ENCODE data around the gene TASOR2.

TASOR2 gene

GRCh38 chr10:5684971-5685763 lies 529 bp downstream of the TASOR2 start:
- H3K27ac ChIP-seq (ENCODE audit: insufficient read depth in 1 of 2, low read depth in 1 of 2, low read length in 2 of 2, poor library complexity in 1 of 2, severe bottlenecking in 2 of 2), result peak overlapping the region; percentile 77 to 90
- H3K36me3 ChIP-seq (ENCODE audit: control insufficient read depth in 4 of 4, insufficient read depth in 4 of 4, low read length in 3 of 4), result no peaks in the 10 kb centered on the region
- no peaks in the 10 kb centered on the region for H3K27me3 ChIP-seq (replicated peaks in 2 of 5; ENCODE audit: control insufficient read depth in 4 of 5, insufficient read depth in 5 of 5, low read length in 4 of 5)
- H3K4me3 ChIP-seq (ENCODE audit: control insufficient read depth in 1 of 7, extremely low read depth in 1 of 7, insufficient read depth in 4 of 7, low read depth in 2 of 7, low read length in 6 of 7), result peak overlapping the region; percentile 79 to 95 (median 87)
- POLR2A ChIA-PET, result no interaction called here
- H3K4me1 ChIP-seq (ENCODE audit: control extremely low read depth in 1 of 4, control insufficient read depth in 4 of 4, insufficient read depth in 4 of 4, low read length in 3 of 4), result peaks cover 0 to 20% (median 15%) of the 10 kb centered on the region in 4 experiments
- 0% methylated on average over 46 of the region's 77 CpGs for WGBS (ENCODE audit: insufficient coverage)
- peak; percentile 85 to 95 (median 93) for DNase-seq
- no peaks in the 10 kb centered on the region for H3K9me3 ChIP-seq (ENCODE audit: control extremely low read depth in 1 of 5, control insufficient read depth in 4 of 5, insufficient read depth in 2 of 5, low read depth in 1 of 5, low read length in 4 of 5)
- CTCF ChIA-PET, result no interaction called here

- Histone ChIP-seq H3K9me3 (ENCODE audit: control extremely low read depth in 1 of 5, control insufficient read depth in 4 of 5, insufficient read depth in 2 of 5, low read depth in 1 of 5, low read length in 4 of 5) (no peaks in the 10 kb centered on the region), H3K4me3 (ENCODE audit: control insufficient read depth in 1 of 7, extremely low read depth in 1 of 7, insufficient read depth in 4 of 7, low read depth in 2 of 7, low read length in 6 of 7) (peak overlapping the region in 6 of 7 experiments; percentile 79 to 95 (median 88)), H3K27me3 (replicated peaks in 2 of 5; ENCODE audit: control insufficient read depth in 4 of 5, insufficient read depth in 5 of 5, low read length in 4 of 5) (no peaks in the 10 kb centered on the region), H3K36me3 (ENCODE audit: control insufficient read depth in 4 of 4, insufficient read depth in 4 of 4, low read length in 3 of 4) (no peaks in the 10 kb centered on the region), H3K27ac (ENCODE audit: insufficient read depth in 1 of 2, low read depth in 1 of 2, low read length in 2 of 2, poor library complexity in 1 of 2, severe bottlenecking in 2 of 2) (peak overlapping the region; percentile 22 to 90), H3K4me1 (ENCODE audit: control extremely low read depth in 1 of 4, control insufficient read depth in 4 of 4, insufficient read depth in 4 of 4, low read length in 3 of 4) (peaks cover 0 to 20% (median 15%) of the 10 kb centered on the region in 4 experiments)
- POLR2A ChIA-PET, result no interaction called here
- 6% methylated on average over 5 of the region's 10 CpGs for WGBS (ENCODE audit: insufficient coverage)
- CTCF ChIA-PET, result no interaction called here
- DNase-seq, result peak in 2 of 3 donors; percentile 22 to 30
Measured at GRCh38 chr10:5685764-5686240, 1.2 kb downstream of the TASOR2 start.

GRCh38 chr10:5688587-5688986 lies 3.9 kb downstream of the TASOR2 start:
- Histone ChIP-seq H3K4me1 (ENCODE audit: control extremely low read depth in 1 of 4, control insufficient read depth in 4 of 4, insufficient read depth in 4 of 4, low read length in 3 of 4) (peaks cover 11 to 40% (median 27%) of the 10 kb centered on the region in 4 experiments), H3K27ac (ENCODE audit: insufficient read depth in 1 of 2, low read depth in 1 of 2, low read length in 2 of 2, poor library complexity in 1 of 2, severe bottlenecking in 2 of 2) (no peak overlapping the region), H3K4me3 (ENCODE audit: control insufficient read depth in 1 of 7, extremely low read depth in 1 of 7, insufficient read depth in 4 of 7, low read depth in 2 of 7, low read length in 6 of 7) (no peak overlapping the region), H3K9me3 (ENCODE audit: control extremely low read depth in 1 of 5, control insufficient read depth in 4 of 5, insufficient read depth in 2 of 5, low read depth in 1 of 5, low read length in 4 of 5) (no peaks in the 10 kb centered on the region), H3K27me3 (replicated peaks in 2 of 5; ENCODE audit: control insufficient read depth in 4 of 5, insufficient read depth in 5 of 5, low read length in 4 of 5) (no peaks in the 10 kb centered on the region), H3K36me3 (ENCODE audit: control insufficient read depth in 4 of 4, insufficient read depth in 4 of 4, low read length in 3 of 4) (no peaks in the 10 kb centered on the region)
- 100% methylated on average over 3 of the region's 3 CpGs for whole genome bisulfite sequencing (ENCODE audit: insufficient coverage)
- no peak for DNase-seq
- POLR2A ChIA-PET, result no interaction called here
- CTCF ChIA-PET, result interaction anchor here (1.6 to 2.1 kb wide), 3 partner anchors 10 to 29 kb away, joined by 3 to 5 read pairs (median 5); no protein-coding TSS in a partner anchor

GRCh38 chr10:5691786-5692185 lies 7.1 kb downstream of the TASOR2 start:
- Histone ChIP-seq H3K4me3 (ENCODE audit: control insufficient read depth in 1 of 7, extremely low read depth in 1 of 7, insufficient read depth in 4 of 7, low read depth in 2 of 7, low read length in 6 of 7) (peak overlapping the region in 3 of 7 experiments; percentile 69 to 83 (median 82)), H3K36me3 (ENCODE audit: control insufficient read depth in 4 of 4, insufficient read depth in 4 of 4, low read length in 3 of 4) (peaks cover 0 to 7% (median 0%) of the 10 kb centered on the region in 4 experiments), H3K27me3 (replicated peaks in 2 of 5; ENCODE audit: control insufficient read depth in 4 of 5, insufficient read depth in 5 of 5, low read length in 4 of 5) (no peaks in the 10 kb centered on the region), H3K9me3 (ENCODE audit: control extremely low read depth in 1 of 5, control insufficient read depth in 4 of 5, insufficient read depth in 2 of 5, low read depth in 1 of 5, low read length in 4 of 5) (no peaks in the 10 kb centered on the region), H3K27ac (ENCODE audit: insufficient read depth in 1 of 2, low read depth in 1 of 2, low read length in 2 of 2, poor library complexity in 1 of 2, severe bottlenecking in 2 of 2) (no peak overlapping the region), H3K4me1 (ENCODE audit: control extremely low read depth in 1 of 4, control insufficient read depth in 4 of 4, insufficient read depth in 4 of 4, low read length in 3 of 4) (peaks cover 12 to 39% (median 29%) of the 10 kb centered on the region in 4 experiments)
- POLR2A ChIA-PET, result no interaction called here
- CTCF ChIA-PET, result interaction anchor here (0.6 to 0.9 kb wide), 3 partner anchors 9 to 45 kb away, joined by 3 read pairs; no protein-coding TSS in a partner anchor
- WGBS (ENCODE audit: insufficient coverage), result 93% methylated on average over 4 of the region's 8 CpGs
- no peak for DNase-seq

DNA sequence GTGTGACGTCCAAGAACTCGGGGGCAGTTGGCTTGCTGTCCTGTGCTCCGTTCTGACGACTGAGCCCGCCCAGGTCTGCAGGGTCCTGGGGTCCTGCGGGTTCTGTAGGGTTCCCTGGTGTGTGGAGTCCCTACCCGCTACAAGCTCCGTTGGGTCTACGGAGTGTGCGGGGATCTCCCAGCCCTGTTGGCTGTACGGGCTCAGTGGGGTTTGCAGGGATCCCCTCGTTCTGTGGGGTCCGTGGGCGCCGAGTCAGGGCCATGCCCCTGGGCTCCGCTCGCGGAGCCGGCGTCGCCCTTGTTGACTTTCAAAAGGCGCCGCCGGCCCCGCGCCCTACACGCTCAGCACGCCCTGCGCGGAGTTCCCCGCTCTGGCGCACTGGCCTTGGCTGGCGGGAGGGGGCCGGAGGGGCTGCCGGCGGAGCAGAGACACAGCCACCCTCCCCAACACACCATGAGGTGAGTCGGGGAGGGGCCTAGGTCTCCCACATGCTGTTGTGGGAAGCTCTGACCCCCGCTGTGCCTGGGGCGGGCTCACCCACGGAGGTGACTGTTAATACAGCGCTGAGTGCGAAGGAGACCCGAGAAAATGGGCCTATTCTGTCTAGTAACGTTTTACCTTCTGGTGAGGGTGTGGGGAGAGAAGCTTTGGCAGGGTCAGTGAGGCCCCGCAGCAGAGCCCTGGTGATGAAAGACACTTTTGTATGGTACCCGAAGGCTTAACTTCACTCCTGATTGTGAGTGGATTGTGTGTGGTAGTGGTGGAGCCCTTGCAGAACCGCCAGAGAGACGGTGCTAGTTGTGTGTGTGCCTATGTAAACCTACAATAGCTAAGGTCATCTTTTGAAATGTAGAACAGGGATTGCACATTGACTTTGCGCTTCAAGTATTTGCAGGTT lies 8.1 kb downstream of the TASOR2 start:
- Histone ChIP-seq H3K27ac (ENCODE audit: insufficient read depth in 1 of 2, low read depth in 1 of 2, low read length in 2 of 2, poor library complexity in 1 of 2, severe bottlenecking in 2 of 2) (peak overlapping the region in 1 of 2 experiments; percentile 74), H3K4me1 (ENCODE audit: control extremely low read depth in 1 of 4, control insufficient read depth in 4 of 4, insufficient read depth in 4 of 4, low read length in 3 of 4) (peaks cover 12 to 35% (median 27%) of the 10 kb centered on the region in 4 experiments)
- 7% methylated on average over 41 of the region's 49 CpGs for WGBS (ENCODE audit: insufficient coverage)

DNA sequence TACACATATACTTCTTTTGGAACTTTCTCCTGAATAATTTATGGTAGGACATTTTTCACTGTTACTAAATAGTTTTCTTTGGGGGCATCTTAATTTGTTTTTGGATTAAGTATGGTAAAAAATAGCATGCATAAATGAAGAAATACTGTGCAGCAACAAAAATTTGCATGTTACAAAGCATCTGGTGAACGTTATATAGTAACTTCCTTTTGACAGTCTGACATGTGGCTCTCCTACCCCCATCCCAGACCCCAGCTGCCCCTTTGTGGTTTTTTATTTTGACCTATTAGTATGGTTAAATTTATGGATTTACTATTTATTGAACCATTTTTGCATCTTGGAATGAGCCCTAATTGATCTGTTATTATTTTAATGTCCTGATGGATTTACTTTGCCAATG lies 9.9 kb downstream of the TASOR2 start:
- POLR2A ChIA-PET, result no interaction called here
- no peak for DNase-seq
- Histone ChIP-seq H3K27me3 (replicated peaks in 2 of 5; ENCODE audit: control insufficient read depth in 4 of 5, insufficient read depth in 5 of 5, low read length in 4 of 5) (no peaks in the 10 kb centered on the region), H3K9me3 (ENCODE audit: control extremely low read depth in 1 of 5, control insufficient read depth in 4 of 5, insufficient read depth in 2 of 5, low read depth in 1 of 5, low read length in 4 of 5) (peaks cover 0 to 4% (median 0%) of the 10 kb centered on the region in 5 experiments), H3K27ac (ENCODE audit: insufficient read depth in 1 of 2, low read depth in 1 of 2, low read length in 2 of 2, poor library complexity in 1 of 2, severe bottlenecking in 2 of 2) (no peak overlapping the region), H3K36me3 (ENCODE audit: control insufficient read depth in 4 of 4, insufficient read depth in 4 of 4, low read length in 3 of 4) (peaks cover 0 to 7% (median 0%) of the 10 kb centered on the region in 4 experiments), H3K4me1 (ENCODE audit: control extremely low read depth in 1 of 4, control insufficient read depth in 4 of 4, insufficient read depth in 4 of 4, low read length in 3 of 4) (peaks cover 12 to 36% (median 27%) of the 10 kb centered on the region in 4 experiments), H3K4me3 (ENCODE audit: control insufficient read depth in 1 of 7, extremely low read depth in 1 of 7, insufficient read depth in 4 of 7, low read depth in 2 of 7, low read length in 6 of 7) (no peak overlapping the region)
- WGBS (ENCODE audit: insufficient coverage), result no CpG with 5 or more reads among the region's 1 CpG
- CTCF ChIA-PET, result interaction anchor here (1.6 kb wide), 1 partner anchor 46 kb away, joined by 4 read pairs; no protein-coding TSS in a partner anchor

More for the DNA sequence above, 8.1 kb downstream of the TASOR2 start:
- ChIA-PET POLR2A (no interaction called here), CTCF (interaction anchor here (0.8 to 1.6 kb wide), 3 partner anchors 10 to 48 kb away, joined by 3 to 4 read pairs (median 3); no protein-coding TSS in a partner anchor)
- H3K27me3 ChIP-seq (replicated peaks in 2 of 5; ENCODE audit: control insufficient read depth in 4 of 5, insufficient read depth in 5 of 5, low read length in 4 of 5), result no peaks in the 10 kb centered on the region
- H3K9me3 ChIP-seq (ENCODE audit: control extremely low read depth in 1 of 5, control insufficient read depth in 4 of 5, insufficient read depth in 2 of 5, low read depth in 1 of 5, low read length in 4 of 5), result peaks cover 0 to 4% (median 0%) of the 10 kb centered on the region in 5 experiments
- peak; percentile 63 to 88 (median 83) for DNase-seq
- peaks cover 0 to 7% (median 0%) of the 10 kb centered on the region in 4 experiments for H3K36me3 ChIP-seq (ENCODE audit: control insufficient read depth in 4 of 4, insufficient read depth in 4 of 4, low read length in 3 of 4)
- peak overlapping the region; percentile 24 to 83 (median 73) for H3K4me3 ChIP-seq (ENCODE audit: control insufficient read depth in 1 of 7, extremely low read depth in 1 of 7, insufficient read depth in 4 of 7, low read depth in 2 of 7, low read length in 6 of 7)
